GM18505 (cell line): Measurements from ENCODE around the gene ZNF567.

Experiments
- ATAC-seq: cut with Tn5 transposase; IDR thresholded peaks from one replicate; pipeline ENCODE4 v1.9.1; 2021; ENCODE audit not compliant: unreplicated experiment
- POLR2A ChIP-seq: IDR thresholded peaks from 4 replicates; pipeline ENCODE4 v1.6.1; 2011; ENCODE audit warnings: borderline replicate concordance; ENCODE audit not compliant: insufficient read depth, insufficient read length; ENCODE audit errors: extremely low read depth

ZNF567 gene

DNA sequence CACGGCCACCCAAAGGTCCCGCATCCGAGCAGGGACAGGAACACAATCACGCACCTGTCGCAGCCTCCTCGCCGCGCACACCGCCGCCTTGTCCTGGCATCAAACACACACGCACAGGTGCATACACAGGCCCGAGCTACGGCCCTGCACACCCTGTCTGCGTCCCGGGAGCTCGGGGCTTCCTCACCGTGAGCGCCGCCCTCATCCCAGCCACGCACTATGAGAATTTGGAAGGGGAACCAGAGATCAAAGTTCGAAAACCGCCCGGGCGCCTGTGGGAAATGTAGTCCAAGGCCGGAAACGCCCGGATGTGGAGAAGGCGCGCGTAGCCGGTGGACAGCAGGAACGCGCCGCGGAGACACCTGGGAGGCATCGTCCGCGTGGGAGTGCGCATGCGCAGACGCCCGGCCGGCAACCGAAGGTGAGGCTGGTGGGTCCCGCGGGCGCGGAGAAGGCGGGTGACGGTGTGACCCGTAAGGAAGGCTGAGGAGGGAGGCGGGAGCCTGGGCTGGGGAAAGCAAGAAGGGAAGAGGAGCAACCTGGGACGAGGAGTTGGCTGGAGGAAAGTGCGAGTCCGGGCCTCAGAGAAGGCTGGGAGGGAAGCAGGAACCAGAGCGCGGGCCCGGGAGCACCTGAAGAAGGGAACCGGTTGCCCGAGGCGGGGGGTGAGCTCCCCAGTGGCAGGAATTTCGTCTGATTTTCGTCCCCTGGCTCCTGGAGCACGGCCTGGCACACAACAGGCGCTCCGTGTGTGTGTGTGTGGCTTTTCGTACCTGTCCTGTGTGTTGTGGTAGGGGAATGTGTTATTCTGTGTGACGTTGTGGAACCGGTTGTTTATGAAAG, at the start of gene ZNF567:
Gene ZNF567, plus strand, starts transcription at position 399 of the 843 bp plus-strand sequence. CDS start 7,256 bp downstream, outside the sequence.
- ATAC-seq = peak; percentile 85
- peak; percentile 85 for TF ChIP-seq POLR2A

DNA sequence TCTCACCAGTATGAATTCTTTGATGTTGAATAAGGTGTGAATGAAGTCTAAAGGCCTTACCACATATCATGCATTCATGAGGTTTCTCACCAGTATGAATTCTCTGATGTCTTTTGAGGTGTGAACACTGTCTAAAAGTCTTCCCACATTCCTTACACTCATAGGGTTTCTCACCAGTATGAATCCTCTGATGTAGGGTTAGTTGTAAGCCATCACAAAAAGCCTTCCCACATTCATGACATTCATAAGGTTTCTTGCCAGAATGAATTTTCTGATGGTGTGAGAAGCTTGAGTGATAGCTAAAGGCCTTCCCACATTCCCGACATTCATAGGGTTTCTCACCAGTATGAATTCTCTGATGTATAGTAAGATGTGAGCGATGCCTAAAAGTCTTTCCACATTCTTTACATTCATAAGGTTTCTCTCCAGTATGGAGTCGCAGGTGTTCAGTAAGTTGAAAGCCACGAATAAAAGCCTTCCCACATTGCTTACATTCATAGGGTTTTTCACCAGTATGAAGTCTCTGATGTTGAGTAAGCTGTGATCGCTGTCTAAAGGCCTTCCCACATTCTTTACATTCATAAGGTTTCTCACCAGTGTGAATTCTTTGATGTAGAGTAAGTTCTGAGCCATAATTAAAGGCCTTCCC, 48.4 kb upstream of the ZNF567 start:
- no peak for TF ChIP-seq POLR2A
- ATAC-seq = no peak

DNA sequence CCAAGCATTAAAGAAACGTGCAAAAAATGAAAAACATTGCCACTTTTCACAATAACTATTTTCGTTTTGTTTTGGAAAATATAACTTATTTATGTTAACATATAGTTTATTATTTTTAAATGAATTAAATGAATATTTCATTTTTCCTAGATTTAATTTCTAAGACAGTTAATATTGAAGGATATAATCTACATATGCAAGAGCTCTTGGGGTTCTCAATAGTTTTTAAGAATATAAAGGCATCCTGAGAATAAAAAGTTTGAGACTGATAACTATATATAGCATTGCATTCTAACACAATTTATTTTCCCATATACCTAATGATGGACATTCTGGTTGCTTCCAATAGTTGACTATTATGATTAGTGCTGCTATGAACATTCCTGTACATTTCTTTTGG, 40.7 kb upstream of the ZNF567 start:
- no peak for ATAC-seq

DNA sequence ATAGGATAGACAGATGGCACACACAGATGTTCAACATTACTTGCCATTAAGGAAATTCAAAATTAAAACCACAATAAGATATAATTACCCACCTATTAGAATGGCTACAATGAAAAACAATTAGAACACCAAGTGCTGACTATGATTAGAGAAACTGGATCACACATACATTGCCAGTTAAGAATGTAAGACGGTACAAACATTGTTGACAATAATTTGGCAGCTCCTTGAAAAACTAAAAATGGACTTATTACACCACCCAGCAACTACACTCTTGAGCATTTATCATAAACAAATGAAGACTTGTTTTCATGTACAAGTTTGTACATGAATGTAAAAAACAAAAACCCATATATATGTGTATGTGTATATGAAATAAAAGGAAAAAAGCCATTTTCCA, 34.5 kb upstream of the ZNF567 start:
- TF ChIP-seq POLR2A = no peak
- no peak for ATAC-seq

More for the DNA sequence above, 40.7 kb upstream of the ZNF567 start:
- no peak for TF ChIP-seq POLR2A

DNA sequence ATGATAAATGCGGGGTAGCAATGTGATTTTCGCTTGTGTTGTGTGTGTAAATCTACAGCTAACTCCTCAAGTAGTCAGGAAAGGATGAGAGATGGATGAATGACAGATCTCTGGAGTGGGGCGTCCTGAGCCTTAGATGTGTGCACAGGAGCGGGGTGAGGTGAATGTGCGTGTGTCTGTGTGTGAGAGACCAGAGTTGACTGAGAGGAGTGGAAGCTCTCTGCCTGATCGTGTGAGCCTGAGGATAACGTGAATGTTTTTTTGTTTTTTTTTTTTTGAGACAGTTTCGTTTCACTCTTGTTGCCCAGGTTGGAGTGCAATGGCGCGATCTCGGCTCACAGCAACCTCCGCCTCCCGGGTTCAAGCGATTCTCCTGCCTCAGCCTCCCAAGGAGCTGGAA, 21.6 kb upstream of the ZNF567 start:
- ATAC-seq = no peak
- TF ChIP-seq POLR2A = no peak

DNA sequence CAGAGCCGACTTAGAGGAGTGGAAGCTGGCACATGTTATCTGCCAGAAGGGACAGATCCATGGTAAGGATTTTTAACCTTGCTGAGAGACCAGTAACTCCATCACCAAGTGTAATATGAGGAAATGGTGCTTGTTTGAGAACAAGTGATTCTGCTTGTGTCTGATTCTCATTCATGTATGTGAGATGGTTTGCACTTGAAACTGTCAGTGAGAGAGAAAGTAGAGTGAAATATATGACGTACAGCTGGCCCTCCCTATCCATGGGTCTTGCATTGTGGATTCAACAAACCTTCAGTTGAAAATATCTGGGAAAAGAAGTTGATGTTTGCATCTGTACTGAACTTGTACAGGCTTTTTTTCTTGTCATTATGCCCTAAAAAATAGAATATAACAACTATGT, 18.8 kb upstream of the ZNF567 start:
- ATAC-seq = no peak
- TF ChIP-seq POLR2A = no peak

DNA sequence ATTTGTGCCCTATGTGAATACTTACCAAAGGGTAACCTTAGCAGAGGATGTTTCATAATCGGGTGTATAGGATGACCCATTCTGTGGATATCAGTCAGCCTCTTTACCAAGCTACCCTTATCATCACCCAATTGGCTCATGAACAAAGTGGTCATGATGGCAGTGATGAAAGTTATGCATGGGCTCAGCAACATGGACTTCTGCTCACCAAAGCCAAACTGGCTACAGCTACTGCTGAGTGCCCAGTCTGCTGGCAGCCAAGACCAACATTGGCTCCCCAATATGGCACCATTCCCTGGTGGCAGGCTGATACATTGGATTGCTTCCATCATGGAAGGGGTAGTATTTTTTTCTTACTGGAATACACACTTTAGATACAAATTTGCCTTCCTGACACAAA, 15.0 kb upstream of the ZNF567 start:
- no peak for ATAC-seq
- no peak for TF ChIP-seq POLR2A

DNA sequence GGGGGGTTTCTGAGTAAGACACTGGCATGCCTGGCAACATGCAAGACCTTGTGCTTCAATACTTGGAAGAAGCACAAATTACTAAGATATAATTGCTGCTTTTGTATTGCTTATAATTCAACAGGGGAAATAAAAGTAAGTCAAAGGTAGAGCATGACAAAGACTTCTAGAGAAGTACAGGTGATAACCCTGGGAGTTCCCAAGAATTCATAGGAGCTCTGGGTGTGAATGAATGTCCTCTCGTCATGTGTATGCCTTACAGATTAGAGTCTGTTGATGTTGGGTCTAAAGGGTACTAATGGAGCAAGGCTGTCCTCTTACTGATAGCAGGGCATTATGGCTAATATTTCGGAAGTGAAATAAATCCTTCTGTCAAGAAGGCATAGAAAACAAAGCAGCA, 13.2 kb upstream of the ZNF567 start:
- no peak for ATAC-seq
- TF ChIP-seq POLR2A = no peak

DNA sequence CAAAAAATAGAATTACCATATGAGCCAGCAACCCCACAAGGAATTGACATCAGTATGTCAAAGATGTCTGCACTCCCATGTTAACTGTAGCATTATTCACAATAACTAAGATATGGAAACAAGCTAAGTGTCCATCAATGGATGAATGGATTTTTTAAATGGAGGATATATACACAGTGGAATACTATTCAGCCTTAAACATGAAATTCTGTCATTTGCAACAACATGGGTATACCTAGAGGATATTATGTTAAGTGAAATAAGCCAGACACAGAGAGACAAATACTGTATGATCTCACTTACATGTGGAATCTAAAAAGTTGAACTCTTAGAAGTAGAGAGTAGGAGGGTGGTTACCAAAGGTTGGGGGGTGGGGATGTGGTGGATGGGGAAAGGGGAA, 8.0 kb upstream of the ZNF567 start:
- TF ChIP-seq POLR2A = no peak
- no peak for ATAC-seq

DNA sequence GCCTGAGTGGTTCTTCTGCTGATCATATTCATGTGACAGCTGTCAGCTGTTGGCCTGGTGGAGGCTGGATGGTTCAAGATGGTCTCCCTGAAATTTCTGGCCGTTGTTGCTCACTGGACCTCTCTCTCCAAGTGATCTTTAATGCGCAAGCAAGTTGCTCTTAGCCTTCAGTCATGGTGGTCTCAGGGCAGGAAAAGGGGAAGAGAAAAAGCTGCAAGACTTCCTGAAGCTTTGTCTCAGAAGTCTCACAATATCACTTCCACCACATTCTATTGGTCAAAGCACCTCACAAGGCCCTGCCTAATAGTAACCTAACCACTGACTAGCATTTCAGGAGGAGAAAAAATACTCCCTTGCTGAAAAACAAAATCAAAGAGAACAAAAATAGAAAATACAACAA, 1.6 kb upstream of the ZNF567 start:
- no peak for ATAC-seq
- TF ChIP-seq POLR2A = no peak

DNA sequence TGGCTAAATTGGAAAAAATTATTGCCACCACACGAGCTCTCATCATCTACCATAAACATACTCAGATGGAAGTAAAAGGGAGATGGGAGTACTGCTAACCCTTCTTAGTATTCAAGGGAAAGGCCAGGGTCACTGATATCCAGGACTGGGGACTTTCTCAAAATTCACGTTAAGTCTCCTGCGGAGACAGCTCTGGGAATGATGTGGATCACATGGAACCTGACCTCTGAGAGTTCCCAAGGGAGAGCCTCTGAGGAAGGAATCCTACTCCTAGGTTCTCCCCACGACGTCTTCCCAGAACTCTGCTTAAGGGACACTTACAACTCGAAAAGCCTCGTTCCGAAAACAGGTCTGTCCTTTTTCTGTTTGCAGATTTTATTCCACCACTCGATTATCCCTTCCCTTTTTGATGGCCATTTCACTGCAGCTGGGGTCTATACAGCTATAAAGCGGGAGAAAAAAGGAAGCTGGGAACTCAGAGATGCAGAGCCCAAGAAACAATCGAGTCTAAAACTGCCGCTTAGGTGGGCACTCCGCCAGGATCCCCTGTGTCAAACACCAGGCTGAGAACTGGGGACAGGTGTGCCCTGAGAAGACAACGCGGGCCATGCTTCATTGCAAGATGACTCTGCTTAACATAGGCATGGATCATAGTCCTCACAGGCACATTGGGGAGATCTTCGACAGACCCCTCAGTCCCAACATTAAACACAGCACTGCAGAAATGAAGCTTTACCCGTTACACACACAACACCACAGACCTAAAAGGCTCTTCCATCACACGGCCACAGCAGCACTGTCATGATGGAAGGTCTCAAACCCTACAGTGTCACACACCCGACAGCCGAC, 823 bp upstream of the ZNF567 start:
- ATAC-seq = no peak
- no peak for TF ChIP-seq POLR2A

DNA sequence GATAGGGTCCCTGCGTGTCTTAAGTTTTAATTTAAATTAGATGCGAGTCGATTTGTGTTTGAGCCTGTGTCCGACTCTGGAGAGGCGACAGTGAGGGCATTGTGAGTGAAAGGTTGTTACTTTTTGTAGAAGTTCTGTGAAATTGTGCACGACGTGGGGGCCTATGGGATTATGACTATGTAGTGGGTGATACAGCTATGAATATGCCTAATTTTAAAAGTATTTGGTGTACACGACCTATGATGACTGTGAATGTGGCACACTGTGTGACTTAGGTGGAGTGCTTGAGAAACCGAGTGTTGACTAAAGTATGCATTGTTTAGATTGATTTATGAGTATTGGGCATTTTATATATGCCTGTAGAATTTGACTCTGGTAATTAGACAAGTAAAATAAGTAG, 646 bp downstream of the ZNF567 start:
- TF ChIP-seq POLR2A = no peak
- ATAC-seq = no peak

DNA sequence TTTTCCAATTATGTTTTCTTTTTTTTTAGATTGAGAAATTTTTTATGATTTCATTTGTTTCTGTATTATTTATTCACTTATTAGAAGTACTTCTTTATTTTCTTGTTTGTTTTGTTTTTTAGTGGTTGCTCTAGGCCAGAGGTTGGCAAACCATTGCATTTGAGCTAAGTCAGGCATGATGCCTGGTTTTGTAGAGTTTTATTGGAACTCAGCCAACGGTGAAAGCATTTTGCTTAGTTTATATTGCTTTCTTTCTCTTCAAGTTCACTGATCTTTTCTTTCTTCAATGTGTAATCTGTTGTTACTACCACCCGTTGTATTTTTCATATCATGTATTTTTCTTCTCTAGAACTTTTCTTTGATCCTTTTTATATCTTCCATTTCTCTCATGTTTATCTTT, 19.7 kb downstream of the ZNF567 start:
- TF ChIP-seq POLR2A = no peak
- no peak for ATAC-seq

DNA sequence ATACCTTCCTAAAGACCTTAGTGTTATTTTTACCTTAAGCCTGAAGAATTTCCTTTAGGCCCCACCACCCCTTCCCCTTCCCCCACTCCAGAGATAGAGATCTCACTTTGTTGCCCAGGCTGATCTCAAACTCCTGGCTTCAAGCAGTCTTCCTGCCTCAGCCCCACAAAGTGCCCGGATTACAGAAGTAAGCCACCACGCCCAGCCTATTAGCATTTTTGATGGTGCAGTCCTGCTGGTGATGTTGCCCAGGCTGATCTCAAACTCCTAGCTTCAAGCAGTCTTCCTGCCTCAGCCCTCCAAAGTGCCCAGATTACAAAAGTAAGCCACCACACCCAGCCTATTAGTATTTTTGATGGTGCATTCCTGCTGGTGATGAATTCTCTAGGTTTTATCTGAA, 22.0 kb downstream of the ZNF567 start:
- ATAC-seq = no peak

More for the DNA sequence above, 22.0 kb downstream of the ZNF567 start:
- TF ChIP-seq POLR2A = no peak
